GM03348 (cell line): ENCODE measurements around the gene PRKAB2.
A peak's percentile ranks its signal among the peaks of the same experiment; 100 is the strongest.
"Not testable (repeated sequence)": the region's sequence is repeated elsewhere in the genome, so short reads cannot be mapped to it uniquely, and the experiment has no call there.

Experiments
- DNase-seq: peaks from one replicate; pipeline ENCODE4 v3.0.0; 2012; ENCODE audit warnings: low spot score

PRKAB2 gene

GRCh38 chr1:147172168-147173016, at the start of gene PRKAB2:
PRKAB2 (minus strand) TSS chr1:147172470; CDS start chr1:147172144, 326 bp downstream.
- DNase-seq, result peak; percentile 97

- DNase-seq, result no peak
Measured at GRCh38 chr1:147218606-147219005, 46.3 kb upstream of the PRKAB2 start.

- DNase-seq, result no peak
Measured at GRCh38 chr1:147217141-147217540, 44.9 kb upstream of the PRKAB2 start.

GRCh38 chr1:147216124-147216523, 43.9 kb upstream of the PRKAB2 start:
- no peak for DNase-seq

GRCh38 chr1:147215540-147215916, 43.3 kb upstream of the PRKAB2 start:
- DNase-seq, result no peak

DNA sequence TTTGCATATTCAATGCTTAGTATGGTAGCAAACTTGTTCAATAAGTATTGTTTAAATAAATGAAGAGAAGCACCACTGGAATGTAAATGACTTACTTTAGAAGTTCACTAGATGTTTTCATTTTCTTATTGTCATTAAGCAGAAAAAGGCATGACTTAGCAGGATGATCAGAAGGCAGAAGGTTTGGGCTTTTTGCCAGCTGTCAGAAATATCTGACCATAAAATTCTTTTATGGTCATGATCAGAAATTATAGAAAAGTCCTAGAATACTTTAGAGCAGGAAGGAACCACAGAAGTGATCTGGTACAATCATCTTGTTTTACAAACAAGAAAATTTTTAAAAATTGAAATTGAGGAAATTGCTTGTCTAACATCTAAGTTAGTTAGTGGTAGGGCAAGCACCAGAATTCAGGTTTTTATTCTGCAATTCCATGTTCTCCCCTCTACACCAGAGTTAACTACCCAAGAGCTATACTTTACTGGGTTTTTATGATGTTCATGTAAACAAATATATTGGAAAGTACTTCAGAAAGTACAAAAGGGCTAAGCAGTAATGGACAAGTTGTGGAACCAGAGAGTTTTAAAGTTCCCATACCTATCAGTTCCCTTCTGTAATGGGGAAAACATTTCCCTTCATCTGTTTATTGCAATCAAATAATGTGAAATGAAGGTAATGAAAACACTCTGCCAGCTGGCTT, 42.7 kb upstream of the PRKAB2 start:
- DNase-seq, result no peak

- no peak for DNase-seq
Measured at GRCh38 chr1:147214325-147214724, 42.1 kb upstream of the PRKAB2 start.

- DNase-seq, result no peak
Measured at GRCh38 chr1:147213271-147213670, 41.0 kb upstream of the PRKAB2 start.

DNA sequence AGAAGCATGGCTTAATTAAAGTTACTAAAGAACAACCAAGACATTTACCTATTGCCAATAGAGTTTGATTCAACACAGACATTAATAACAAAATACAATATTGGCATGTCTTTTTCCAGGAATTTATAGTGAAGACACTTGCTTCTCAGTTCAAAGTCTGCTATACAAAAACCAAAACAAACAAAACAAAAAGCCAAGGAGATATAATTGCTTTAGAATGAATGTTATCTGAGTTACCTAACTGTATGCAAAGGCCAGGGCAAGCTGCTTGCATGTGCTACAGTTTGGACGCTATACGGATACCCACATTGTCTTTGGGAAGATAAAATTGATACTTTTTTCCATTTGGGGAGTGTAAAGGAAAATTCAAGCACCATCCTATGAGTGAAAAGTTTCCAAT, 39.3 kb upstream of the PRKAB2 start:
- no peak for DNase-seq

- DNase-seq, result no peak
Measured at GRCh38 chr1:147210987-147211386, 38.7 kb upstream of the PRKAB2 start.

GRCh38 chr1:147209825-147210821, 37.9 kb upstream of the PRKAB2 start:
- no peak for DNase-seq

DNA sequence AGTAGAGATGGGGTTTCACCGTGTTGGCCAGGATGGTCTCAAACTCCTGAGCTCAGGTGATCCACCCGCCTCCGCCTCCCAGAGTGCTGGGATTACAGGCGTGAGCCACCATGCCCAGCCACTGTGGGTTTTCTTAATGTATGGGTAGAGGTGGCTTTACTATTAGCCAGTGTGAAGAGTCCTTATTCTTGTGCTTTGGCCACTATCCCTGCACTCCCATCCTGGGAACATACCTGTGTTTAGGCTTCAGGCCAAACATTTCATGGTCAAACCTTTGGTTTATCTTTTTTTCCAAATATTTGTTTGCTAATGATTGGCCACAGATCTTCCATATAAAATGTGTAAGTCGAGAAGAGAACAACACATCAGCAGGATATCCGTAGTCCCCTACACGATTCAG, 36.3 kb upstream of the PRKAB2 start:
- no peak for DNase-seq

GRCh38 chr1:147207192-147207591, 34.9 kb upstream of the PRKAB2 start:
- no peak for DNase-seq

GRCh38 chr1:147204080-147204479, 31.8 kb upstream of the PRKAB2 start:
- DNase-seq, result no peak

- DNase-seq, result no peak
Measured at GRCh38 chr1:147202576-147202975, 30.3 kb upstream of the PRKAB2 start.

GRCh38 chr1:147201786-147202185, 29.5 kb upstream of the PRKAB2 start:
- DNase-seq, result no peak

DNA sequence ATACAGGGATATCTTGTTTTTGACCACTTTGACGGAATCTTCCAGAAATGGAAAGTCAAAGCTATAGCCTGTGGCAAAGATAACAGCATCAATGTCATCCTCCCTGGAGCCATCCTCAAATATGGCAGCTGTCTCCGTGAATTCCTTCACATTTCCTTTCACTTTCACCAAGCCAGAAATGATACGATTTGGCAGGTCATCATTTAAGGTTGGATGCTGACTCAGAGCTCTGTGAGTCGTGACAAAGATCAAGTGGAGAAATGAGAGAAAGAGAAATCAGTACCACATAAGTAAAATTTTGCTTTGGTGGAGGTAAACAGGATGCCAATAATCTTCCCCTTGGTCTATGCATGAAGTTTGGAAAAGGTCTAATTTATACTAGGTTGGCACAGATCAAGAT, 29.0 kb upstream of the PRKAB2 start:
- no peak for DNase-seq

DNA sequence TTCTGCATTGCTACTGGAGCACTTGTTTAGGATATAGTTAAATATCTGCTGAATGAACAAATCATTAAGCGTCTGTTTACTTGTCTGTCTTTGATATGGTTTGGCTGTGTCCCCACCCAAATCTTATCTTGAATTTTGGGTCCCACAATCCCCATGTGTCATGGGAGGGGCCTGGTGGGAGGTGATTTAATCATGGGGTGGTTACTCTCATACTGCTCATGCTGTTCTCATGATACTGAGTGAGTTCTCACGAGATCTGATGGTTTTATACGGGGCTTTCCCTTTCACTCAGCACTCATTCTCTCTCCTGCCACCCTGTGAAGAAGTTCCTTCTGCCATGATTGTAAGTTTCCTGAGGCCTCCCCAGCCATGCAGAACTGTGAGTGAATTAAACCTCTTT, 25.1 kb upstream of the PRKAB2 start:
- DNase-seq, result not testable (repeated sequence)

DNA sequence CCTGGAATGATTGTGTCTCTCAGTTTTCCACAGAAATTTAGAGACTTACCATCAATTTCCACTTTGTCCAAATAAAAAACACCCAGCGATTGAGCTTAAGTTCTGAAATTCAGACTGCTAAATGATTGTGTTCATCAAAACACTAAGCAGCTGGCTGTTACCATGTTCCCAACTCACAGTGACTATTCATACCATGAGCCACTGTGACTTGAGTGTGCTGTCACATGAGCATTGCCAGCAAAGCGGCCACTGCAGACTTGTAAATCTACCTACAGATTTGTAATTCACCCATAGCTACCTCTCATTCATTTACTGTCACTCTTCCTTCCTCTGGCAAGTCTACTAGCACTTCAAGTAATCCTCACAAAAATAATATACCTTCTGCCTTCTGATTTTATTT, 17.2 kb upstream of the PRKAB2 start:
- DNase-seq, result no peak

GRCh38 chr1:147185432-147185831, 13.2 kb upstream of the PRKAB2 start:
- no peak for DNase-seq

DNA sequence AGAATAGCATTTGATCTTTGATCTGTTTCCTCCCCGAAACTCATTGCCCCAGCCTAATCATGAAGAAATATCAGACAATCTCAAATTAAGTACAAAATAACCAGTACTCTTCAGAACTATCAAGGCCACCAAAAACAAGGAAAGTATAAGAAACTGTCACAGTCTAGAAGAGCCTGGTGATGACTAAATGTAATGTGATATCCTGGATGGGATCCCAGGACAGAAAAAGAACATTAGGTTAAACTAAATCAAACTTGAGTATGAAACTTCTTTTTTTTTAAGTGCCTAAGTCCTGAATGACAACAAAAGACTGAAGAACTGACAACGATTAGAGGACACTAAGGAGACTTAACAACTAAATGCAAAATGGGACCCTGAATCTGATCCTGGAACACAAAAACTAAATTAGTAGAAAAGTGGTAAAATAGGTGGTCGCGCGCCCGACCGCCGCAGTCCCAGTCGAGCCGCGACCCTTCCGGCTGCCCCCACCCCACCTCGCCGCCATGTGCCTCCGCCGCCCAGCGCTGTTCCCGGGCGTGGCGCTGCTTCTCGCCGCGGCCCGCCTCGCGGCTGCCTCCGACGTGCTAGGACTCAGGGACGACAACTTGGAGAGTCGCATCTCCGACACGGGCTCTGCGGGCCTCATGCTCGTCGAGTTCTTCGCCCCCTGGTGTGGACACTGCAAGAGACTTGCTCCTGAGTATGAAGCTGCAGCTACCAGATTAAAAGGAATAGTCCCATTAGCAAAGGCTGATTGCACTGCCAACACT, 5.5 kb upstream of the PRKAB2 start:
- peak; percentile 47 for DNase-seq
